Measurements from ENCODE around the gene KL.

DNA sequence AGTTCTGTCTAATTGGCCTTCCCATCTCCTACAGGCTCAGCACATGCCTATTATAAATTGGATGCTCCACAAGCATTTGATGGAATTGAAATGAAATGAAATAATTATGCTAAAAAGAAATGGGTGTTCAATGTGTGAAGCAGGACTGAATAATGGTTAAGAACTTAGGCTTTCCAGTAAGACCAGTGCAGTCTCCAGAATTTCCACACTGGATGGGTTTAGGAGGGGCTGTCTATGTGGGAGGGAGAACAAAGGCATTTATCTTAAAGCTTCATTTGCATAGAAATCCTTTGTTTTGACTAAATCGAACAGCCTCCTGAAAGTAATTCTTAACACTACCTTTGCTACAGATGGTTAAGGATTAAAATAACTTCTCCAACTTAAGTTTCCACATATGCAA lies 47.9 kb upstream of the KL start:
- TF ChIP-seq, protein P1, sequence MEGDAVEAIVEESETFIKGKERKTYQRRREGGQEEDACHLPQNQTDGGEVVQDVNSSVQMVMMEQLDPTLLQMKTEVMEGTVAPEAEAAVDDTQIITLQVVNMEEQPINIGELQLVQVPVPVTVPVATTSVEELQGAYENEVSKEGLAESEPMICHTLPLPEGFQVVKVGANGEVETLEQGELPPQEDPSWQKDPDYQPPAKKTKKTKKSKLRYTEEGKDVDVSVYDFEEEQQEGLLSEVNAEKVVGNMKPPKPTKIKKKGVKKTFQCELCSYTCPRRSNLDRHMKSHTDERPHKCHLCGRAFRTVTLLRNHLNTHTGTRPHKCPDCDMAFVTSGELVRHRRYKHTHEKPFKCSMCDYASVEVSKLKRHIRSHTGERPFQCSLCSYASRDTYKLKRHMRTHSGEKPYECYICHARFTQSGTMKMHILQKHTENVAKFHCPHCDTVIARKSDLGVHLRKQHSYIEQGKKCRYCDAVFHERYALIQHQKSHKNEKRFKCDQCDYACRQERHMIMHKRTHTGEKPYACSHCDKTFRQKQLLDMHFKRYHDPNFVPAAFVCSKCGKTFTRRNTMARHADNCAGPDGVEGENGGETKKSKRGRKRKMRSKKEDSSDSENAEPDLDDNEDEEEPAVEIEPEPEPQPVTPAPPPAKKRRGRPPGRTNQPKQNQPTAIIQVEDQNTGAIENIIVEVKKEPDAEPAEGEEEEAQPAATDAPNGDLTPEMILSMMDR (IDR thresholded peaks at IDR 0.05; ENCODE audit: borderline replicate concordance, extremely low read depth, low read length, poor library complexity, severe bottlenecking) = no peak
- TF ChIP-seq EZH2 (IDR thresholded peaks at IDR 0.05; ENCODE audit: borderline replicate concordance, low read depth, low read length, severe bottlenecking) = no peak
